Tongue (tissue), 2 donors: ENCODE results near the gene PHYHIPL. TPM values are rescaled to one million over a fixed set of nuclear protein-coding genes. Genes with fewer than 3 reads are reported as not detected.

Experiments used
- DNase-seq: peaks from one replicate; pipeline ENCODE4 v3.0.0-alpha.2; 2015
- total RNA-seq: library from RNA; depleted of rRNA; stranded (reverse); fragments of >200 nt; gene quantifications from one replicate; pipeline ENCODE4 v1.2.3, GENCODE V29; 2014

The PHYHIPL gene
- total RNA-seq, result 0.31 TPM

- peak; percentile 21 for DNase-seq
Observed at GRCh38 chr10:59176241-59177030, at the start of gene PHYHIPL. TSS of gene PHYHIPL (plus strand) at chr10:59176643. CDS start at chr10:59176854, 211 bp downstream.

- peak; percentile 26 for DNase-seq
Observed at GRCh38 chr10:59126991-59127390, 49.5 kb upstream of the PHYHIPL start.

- DNase-seq, result no peak
Observed at GRCh38 chr10:59127991-59128390, 48.5 kb upstream of the PHYHIPL start.

GRCh38 chr10:59129867-59130266 is 46.6 kb upstream of the PHYHIPL start:
- no peak for DNase-seq

- no peak for DNase-seq
Observed at GRCh38 chr10:59131666-59132065, 44.8 kb upstream of the PHYHIPL start.

- DNase-seq, result no peak
Observed at GRCh38 chr10:59133841-59134593, 42.4 kb upstream of the PHYHIPL start.

GRCh38 chr10:59134785-59135184 is 41.7 kb upstream of the PHYHIPL start:
- DNase-seq, result no peak

- no peak for DNase-seq
Observed at GRCh38 chr10:59135275-59135674, 41.2 kb upstream of the PHYHIPL start.

GRCh38 chr10:59138052-59138451 is 38.4 kb upstream of the PHYHIPL start:
- DNase-seq, result no peak

- DNase-seq, result no peak
Observed at GRCh38 chr10:59143544-59143943, 32.9 kb upstream of the PHYHIPL start.

GRCh38 chr10:59148701-59149100 is 27.7 kb upstream of the PHYHIPL start:
- no peak for DNase-seq

- DNase-seq, result no peak
Observed at GRCh38 chr10:59155556-59155955, 20.9 kb upstream of the PHYHIPL start.

GRCh38 chr10:59167512-59167911 is 8.9 kb upstream of the PHYHIPL start:
- DNase-seq, result no peak

GRCh38 chr10:59172567-59172966 is 3.9 kb upstream of the PHYHIPL start:
- DNase-seq, result no peak

- no peak for DNase-seq
Observed at GRCh38 chr10:59173414-59173813, 3.0 kb upstream of the PHYHIPL start.

- peak; percentile 2 for DNase-seq
Observed at GRCh38 chr10:59175538-59176240, 754 bp upstream of the PHYHIPL start.

GRCh38 chr10:59177031-59177797 is 771 bp downstream of the PHYHIPL start:
- DNase-seq, result peak; percentile 84

GRCh38 chr10:59177836-59178235 is 1.4 kb downstream of the PHYHIPL start:
- DNase-seq, result no peak

- no peak for DNase-seq
Observed at GRCh38 chr10:59179068-59179467, 2.6 kb downstream of the PHYHIPL start.

- DNase-seq, result no peak
Observed at GRCh38 chr10:59180689-59181270, 4.3 kb downstream of the PHYHIPL start.

- DNase-seq, result peak; percentile 56
Observed at GRCh38 chr10:59181668-59182067, 5.2 kb downstream of the PHYHIPL start.

GRCh38 chr10:59190332-59190731 is 13.9 kb downstream of the PHYHIPL start:
- DNase-seq, result no peak
